ENCODE measurements around the gene UBE2I.
A peak's percentile ranks its signal among the peaks of the same experiment; 100 is the strongest.
"Not testable (repeated sequence)": the region's sequence is repeated elsewhere in the genome, so short reads cannot be mapped to it uniquely, and the experiment has no call there.

The UBE2I gene

GRCh38 chr16:1292808-1293207, 16.6 kb upstream of the UBE2I start:
- H3K27me3 ChIP-seq (ENCODE audit: control insufficient read depth in 2 of 2, insufficient read depth in 2 of 2, low read length in 2 of 2), result peaks cover 6 to 15% of the 10 kb centered on the region in 2 donors
- H3K4me1 ChIP-seq (ENCODE audit: control insufficient read depth in 2 of 2, insufficient read depth in 2 of 2, low read length in 2 of 2); H3K9ac ChIP-seq (ENCODE audit: low read depth in 1 of 2, low read length in 2 of 2); H3K4me3 ChIP-seq (ENCODE audit: low read length in 2 of 2); H3K9me3 ChIP-seq (ENCODE audit: control insufficient read depth in 2 of 2, low read length in 2 of 2); H3K36me3 ChIP-seq (ENCODE audit: control insufficient read depth in 2 of 2, insufficient read depth in 2 of 2, low read length in 2 of 2); H3K27ac ChIP-seq (ENCODE audit: low read depth in 2 of 2, low read length in 2 of 2): not testable (repeated sequence)

DNA sequence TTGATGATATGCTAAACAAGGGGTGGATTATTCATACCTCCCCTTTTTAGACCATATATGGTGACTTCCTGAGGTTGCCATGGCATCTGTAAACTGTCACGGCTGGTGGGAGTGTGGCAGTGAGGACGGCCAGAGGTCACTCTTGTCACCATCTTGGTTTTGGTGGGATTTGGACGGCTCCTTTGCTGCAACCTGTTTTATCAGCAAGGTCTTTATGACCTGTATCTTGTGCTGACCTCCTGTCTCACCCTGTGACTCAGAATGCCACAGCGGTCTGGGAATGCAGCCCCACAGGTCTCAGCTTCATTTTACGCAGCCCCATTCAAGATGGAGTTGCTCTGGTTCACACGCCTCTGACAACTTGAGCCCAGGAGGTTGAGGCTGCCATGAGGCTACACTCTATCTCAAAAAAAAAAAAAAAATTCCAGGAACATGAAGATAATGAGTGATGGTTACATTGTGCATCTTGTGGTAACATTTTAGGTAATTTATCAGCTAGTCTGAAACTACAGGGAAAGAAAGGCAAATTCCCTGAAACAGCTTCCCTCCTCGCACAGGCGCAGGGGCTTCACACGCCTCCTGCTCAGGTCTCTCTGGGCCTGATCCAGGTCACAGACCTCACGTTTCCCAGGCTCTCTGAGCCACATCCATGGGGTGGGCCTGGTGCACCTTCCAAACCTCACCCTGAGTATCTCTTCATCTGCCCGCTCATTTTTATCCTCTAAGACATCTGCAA, 15.3 kb upstream of the UBE2I start:
- no peak overlapping the region for H3K9ac ChIP-seq (ENCODE audit: low read depth in 1 of 2, low read length in 2 of 2)
- H3K4me3 ChIP-seq (ENCODE audit: low read length in 2 of 2), result no peak overlapping the region
- no peak overlapping the region for H3K27ac ChIP-seq (ENCODE audit: low read depth in 2 of 2, low read length in 2 of 2)
- peaks cover 0 to 9% of the 10 kb centered on the region in 2 donors for H3K4me1 ChIP-seq (ENCODE audit: control insufficient read depth in 2 of 2, insufficient read depth in 2 of 2, low read length in 2 of 2)
- H3K36me3 ChIP-seq (ENCODE audit: control insufficient read depth in 2 of 2, insufficient read depth in 2 of 2, low read length in 2 of 2), result no peaks in the 10 kb centered on the region
- H3K27me3 ChIP-seq (ENCODE audit: control insufficient read depth in 2 of 2, insufficient read depth in 2 of 2, low read length in 2 of 2), result peaks cover 0 to 11% of the 10 kb centered on the region in 2 donors
- H3K9me3 ChIP-seq (ENCODE audit: control insufficient read depth in 2 of 2, low read length in 2 of 2), result no peaks in the 10 kb centered on the region

DNA sequence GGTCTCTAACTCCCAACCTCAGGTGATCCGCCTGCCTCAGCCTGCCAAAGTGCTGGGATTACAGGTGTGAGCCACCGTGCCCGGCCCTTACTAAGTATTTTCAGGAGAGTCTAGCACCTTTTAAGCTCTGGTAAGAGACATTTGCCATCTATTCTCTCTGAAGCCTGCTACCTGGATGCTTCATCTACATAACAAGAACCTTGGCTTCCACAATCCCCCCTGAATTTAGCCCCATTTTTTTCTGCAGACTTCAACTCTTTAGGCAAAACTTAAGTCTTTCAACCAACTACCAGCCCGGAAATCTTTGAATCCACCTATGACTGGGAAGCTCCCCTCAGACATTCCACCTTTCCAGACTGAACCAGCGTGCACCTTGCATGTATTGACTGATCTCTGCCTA, 14.0 kb upstream of the UBE2I start:
- Histone ChIP-seq H3K36me3 (ENCODE audit: control insufficient read depth in 2 of 2, insufficient read depth in 2 of 2, low read length in 2 of 2) (no peaks in the 10 kb centered on the region), H3K27me3 (ENCODE audit: control insufficient read depth in 2 of 2, insufficient read depth in 2 of 2, low read length in 2 of 2) (peaks cover 0 to 16% of the 10 kb centered on the region in 2 donors), H3K9ac (ENCODE audit: low read depth in 1 of 2, low read length in 2 of 2) (no peak overlapping the region), H3K4me1 (ENCODE audit: control insufficient read depth in 2 of 2, insufficient read depth in 2 of 2, low read length in 2 of 2) (peaks cover 0 to 9% of the 10 kb centered on the region in 2 donors), H3K4me3 (ENCODE audit: low read length in 2 of 2) (no peak overlapping the region), H3K27ac (ENCODE audit: low read depth in 2 of 2, low read length in 2 of 2) (no peak overlapping the region), H3K9me3 (ENCODE audit: control insufficient read depth in 2 of 2, low read length in 2 of 2) (no peaks in the 10 kb centered on the region)

DNA sequence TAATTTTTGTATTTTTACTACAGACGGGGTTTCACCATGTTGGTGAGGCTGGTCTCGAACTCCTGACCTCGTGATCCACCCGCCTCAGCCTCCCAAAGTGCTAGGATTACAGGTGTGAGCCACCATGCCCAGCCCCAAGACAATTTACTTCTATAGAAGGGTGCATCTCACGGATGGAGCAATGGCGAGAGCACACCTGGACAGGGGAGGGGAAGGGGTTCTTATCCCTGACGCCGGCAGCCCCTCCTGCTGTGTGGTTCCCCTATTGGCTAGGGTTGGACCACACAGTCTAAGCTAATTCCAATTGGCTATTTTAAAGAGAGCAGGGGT, 12.8 kb upstream of the UBE2I start:
- H3K36me3 ChIP-seq (ENCODE audit: control insufficient read depth in 2 of 2, insufficient read depth in 2 of 2, low read length in 2 of 2); H3K9ac ChIP-seq (ENCODE audit: low read depth in 1 of 2, low read length in 2 of 2); H3K27ac ChIP-seq (ENCODE audit: low read depth in 2 of 2, low read length in 2 of 2); H3K9me3 ChIP-seq (ENCODE audit: control insufficient read depth in 2 of 2, low read length in 2 of 2); H3K4me3 ChIP-seq (ENCODE audit: low read length in 2 of 2): not testable (repeated sequence)
- Histone ChIP-seq H3K27me3 (ENCODE audit: control insufficient read depth in 2 of 2, insufficient read depth in 2 of 2, low read length in 2 of 2) (peaks cover 0 to 16% of the 10 kb centered on the region in 2 donors), H3K4me1 (ENCODE audit: control insufficient read depth in 2 of 2, insufficient read depth in 2 of 2, low read length in 2 of 2) (peaks cover 10 to 11% of the 10 kb centered on the region in 2 donors)

- Histone ChIP-seq H3K4me3 (ENCODE audit: low read length in 2 of 2) (no peak overlapping the region), H3K27me3 (ENCODE audit: control insufficient read depth in 2 of 2, insufficient read depth in 2 of 2, low read length in 2 of 2) (peaks cover 0 to 16% of the 10 kb centered on the region in 2 donors), H3K27ac (ENCODE audit: low read depth in 2 of 2, low read length in 2 of 2) (peak overlapping the region in 1 of 2 donors; percentile 71), H3K9me3 (ENCODE audit: control insufficient read depth in 2 of 2, low read length in 2 of 2) (no peaks in the 10 kb centered on the region), H3K36me3 (ENCODE audit: control insufficient read depth in 2 of 2, insufficient read depth in 2 of 2, low read length in 2 of 2) (no peaks in the 10 kb centered on the region), H3K4me1 (ENCODE audit: control insufficient read depth in 2 of 2, insufficient read depth in 2 of 2, low read length in 2 of 2) (peaks cover 10 to 11% of the 10 kb centered on the region in 2 donors), H3K9ac (ENCODE audit: low read depth in 1 of 2, low read length in 2 of 2) (peak overlapping the region in 1 of 2 donors; percentile 19)
Measured at GRCh38 chr16:1297018-1297696, 12.3 kb upstream of the UBE2I start.

- H3K4me3 ChIP-seq (ENCODE audit: low read length in 2 of 2), result no peak overlapping the region
- no peaks in the 10 kb centered on the region for H3K36me3 ChIP-seq (ENCODE audit: control insufficient read depth in 2 of 2, insufficient read depth in 2 of 2, low read length in 2 of 2)
- H3K9me3 ChIP-seq (ENCODE audit: control insufficient read depth in 2 of 2, low read length in 2 of 2), result no peaks in the 10 kb centered on the region
- H3K27me3 ChIP-seq (ENCODE audit: control insufficient read depth in 2 of 2, insufficient read depth in 2 of 2, low read length in 2 of 2), result peaks cover 0 to 16% of the 10 kb centered on the region in 2 donors
- no peak overlapping the region for H3K27ac ChIP-seq (ENCODE audit: low read depth in 2 of 2, low read length in 2 of 2)
- peaks cover 14 to 15% of the 10 kb centered on the region in 2 donors for H3K4me1 ChIP-seq (ENCODE audit: control insufficient read depth in 2 of 2, insufficient read depth in 2 of 2, low read length in 2 of 2)
- no peak overlapping the region for H3K9ac ChIP-seq (ENCODE audit: low read depth in 1 of 2, low read length in 2 of 2)
Measured at GRCh38 chr16:1298406-1298805, 11.0 kb upstream of the UBE2I start.

GRCh38 chr16:1299012-1299867, 10.2 kb upstream of the UBE2I start:
- H3K4me1 ChIP-seq (ENCODE audit: control insufficient read depth in 2 of 2, insufficient read depth in 2 of 2, low read length in 2 of 2), result peaks cover 17 to 20% of the 10 kb centered on the region in 2 donors
- H3K27ac ChIP-seq (ENCODE audit: low read depth in 2 of 2, low read length in 2 of 2), result no peak overlapping the region
- H3K36me3 ChIP-seq (ENCODE audit: control insufficient read depth in 2 of 2, insufficient read depth in 2 of 2, low read length in 2 of 2), result no peaks in the 10 kb centered on the region
- peaks cover 0 to 16% of the 10 kb centered on the region in 2 donors for H3K27me3 ChIP-seq (ENCODE audit: control insufficient read depth in 2 of 2, insufficient read depth in 2 of 2, low read length in 2 of 2)
- H3K9ac ChIP-seq (ENCODE audit: low read depth in 1 of 2, low read length in 2 of 2), result no peak overlapping the region
- no peaks in the 10 kb centered on the region for H3K9me3 ChIP-seq (ENCODE audit: control insufficient read depth in 2 of 2, low read length in 2 of 2)
- no peak overlapping the region for H3K4me3 ChIP-seq (ENCODE audit: low read length in 2 of 2)

- no peak overlapping the region for H3K27ac ChIP-seq (ENCODE audit: low read depth in 2 of 2, low read length in 2 of 2)
- no peaks in the 10 kb centered on the region for H3K9me3 ChIP-seq (ENCODE audit: control insufficient read depth in 2 of 2, low read length in 2 of 2)
- no peak overlapping the region for H3K9ac ChIP-seq (ENCODE audit: low read depth in 1 of 2, low read length in 2 of 2)
- no peak overlapping the region for H3K4me3 ChIP-seq (ENCODE audit: low read length in 2 of 2)
- H3K27me3 ChIP-seq (ENCODE audit: control insufficient read depth in 2 of 2, insufficient read depth in 2 of 2, low read length in 2 of 2), result peaks cover 0 to 16% of the 10 kb centered on the region in 2 donors
- peaks cover 17 to 20% of the 10 kb centered on the region in 2 donors for H3K4me1 ChIP-seq (ENCODE audit: control insufficient read depth in 2 of 2, insufficient read depth in 2 of 2, low read length in 2 of 2)
- H3K36me3 ChIP-seq (ENCODE audit: control insufficient read depth in 2 of 2, insufficient read depth in 2 of 2, low read length in 2 of 2), result no peaks in the 10 kb centered on the region
Measured at GRCh38 chr16:1299868-1300203, 9.6 kb upstream of the UBE2I start.

GRCh38 chr16:1300664-1301476, 8.6 kb upstream of the UBE2I start:
- H3K4me3 ChIP-seq (ENCODE audit: low read length in 2 of 2), result peak overlapping the region; percentile 3 to 40
- H3K27me3 ChIP-seq (ENCODE audit: control insufficient read depth in 2 of 2, insufficient read depth in 2 of 2, low read length in 2 of 2), result peaks cover 0 to 16% of the 10 kb centered on the region in 2 donors
- no peaks in the 10 kb centered on the region for H3K36me3 ChIP-seq (ENCODE audit: control insufficient read depth in 2 of 2, insufficient read depth in 2 of 2, low read length in 2 of 2)
- H3K27ac ChIP-seq (ENCODE audit: low read depth in 2 of 2, low read length in 2 of 2), result no peak overlapping the region
- no peaks in the 10 kb centered on the region for H3K9me3 ChIP-seq (ENCODE audit: control insufficient read depth in 2 of 2, low read length in 2 of 2)
- peaks cover 17 to 20% of the 10 kb centered on the region in 2 donors for H3K4me1 ChIP-seq (ENCODE audit: control insufficient read depth in 2 of 2, insufficient read depth in 2 of 2, low read length in 2 of 2)
- peak overlapping the region in 1 of 2 donors; percentile 52 for H3K9ac ChIP-seq (ENCODE audit: low read depth in 1 of 2, low read length in 2 of 2)

Data from mucosa of rectum (tissue), 2 donors.